Panc1 (cell line): ENCODE data around the gene QRFPR. TPM values are rescaled to one million over a fixed set of nuclear protein-coding genes. Genes with fewer than 3 reads are reported as not detected.
"Not testable (repeated sequence)": the region's sequence is repeated elsewhere in the genome, so short reads cannot be mapped to it uniquely, and the experiment has no call there.

Experiments used
- ATAC-seq: fragments of 200-7000 bp; cut with Tn5 transposase; 2 replicates; pipeline ENCODE4 v1.9.1; 2020; ENCODE audit warnings: mild to moderate bottlenecking, moderate library complexity
- BruUV-seq: library from RNA; stranded (reverse); fragments of 400-500 nt; replicated peaks from 2 replicates; lab custom pipeline; 2021; lab: Mats Ljungman, UMichigan
- CTCF ChIA-PET: fragments of 300-600 bp; sonication (Branson Sonifier 250); formaldehyde crosslinking; loops from one replicate; lab custom pipeline; 2022; ENCODE audit warnings: antibody characterized with exemption; lab: Charles Lee
- POLR2A ChIA-PET: fragments of 300-600 bp; sonication (Branson Sonifier 250); formaldehyde crosslinking; loops from one replicate; lab custom pipeline; 2022; ENCODE audit warnings: antibody characterized with exemption; lab: Charles Lee
- DNase-seq: peaks from one replicate; pipeline ENCODE4 v3.0.0-alpha.2; 2010; ENCODE audit warnings: low read depth, low spot score
- H3K27ac ChIP-seq: 2 replicates; pipeline ENCODE4 v1.5.1; 2011; ENCODE audit warnings: mild to moderate bottlenecking, low read length, inconsistent platforms
- H3K27me3 ChIP-seq: fragments of 200-500 bp; sonication (Bioruptor generic); 2 replicates; pipeline ENCODE4 v1.6.0; 2014; ENCODE audit warnings: low read length, inconsistent platforms; ENCODE audit not compliant: control insufficient read depth, insufficient read depth
- H3K36me3 ChIP-seq: fragments of 200-500 bp; sonication (Bioruptor generic); 2 replicates; pipeline ENCODE4 v1.5.1; 2014; ENCODE audit warnings: inconsistent platforms, mild to moderate bottlenecking, low read length, moderate library complexity; ENCODE audit not compliant: control insufficient read depth, insufficient read depth
- H3K4me1 ChIP-seq: 2 replicates; pipeline ENCODE4 v1.5.1; 2011; ENCODE audit warnings: inconsistent platforms, mild to moderate bottlenecking, low read length, moderate library complexity; ENCODE audit not compliant: control insufficient read depth, insufficient read depth
- H3K4me3 ChIP-seq, 2 experiments: 2 replicates each; pipeline ENCODE4 v1.5.1; 2011 to 2012; ENCODE audit warnings: low read depth in 2 of 2, low read length in 2 of 2, mild to moderate bottlenecking in 2 of 2, inconsistent platforms in 1 of 2, moderate library complexity in 1 of 2
- H3K9me3 ChIP-seq: fragments of 200-500 bp; sonication (Bioruptor generic); 2 replicates; pipeline ENCODE4 v1.5.1; 2014; ENCODE audit warnings: low read depth, mild to moderate bottlenecking, inconsistent platforms, low read length, moderate library complexity; ENCODE audit not compliant: control insufficient read depth, insufficient read depth
- POLR2AphosphoS5 ChIP-seq: IDR thresholded peaks from 2 replicates; pipeline ENCODE4 v1.6.1; 2012; ENCODE audit warnings: mild to moderate bottlenecking, low read depth, low read length, moderate library complexity
- SIN3A ChIP-seq: IDR thresholded peaks from 2 replicates; pipeline ENCODE4 v1.6.1; 2012; ENCODE audit warnings: low read depth, mild to moderate bottlenecking, low read length, moderate library complexity, borderline replicate concordance; ENCODE audit not compliant: insufficient read depth
- TCF7L2 ChIP-seq: IDR thresholded peaks from 2 replicates; pipeline ENCODE4 v1.6.1; 2011; ENCODE audit warnings: mild to moderate bottlenecking, low read depth, low read length, inconsistent platforms
- in situ Hi-C: cut with HindIII; loops from 2 replicates; pipeline ENCODE4 v1.10.0; 2016; ENCODE audit warnings: low sequenced_read_pairs, low pct_unique_long_range_greater_than_20kb
- intact Hi-C: fragments of 100-400 bp; cut with micrococcal nuclease; formaldehyde crosslinking; loops from one replicate; pipeline ENCODE4 v1.10.0; 2022; ENCODE audit not compliant: unreplicated experiment
- total RNA-seq: library from RNA; stranded (reverse); gene quantifications from one replicate; pipeline ENCODE4 v1.2.1, GENCODE V29; 2021; ENCODE audit not compliant: unreplicated experiment
- TF ChIP-seq, protein P1 (sequence below), 2 experiments: IDR thresholded peaks; 2 replicates each; pipeline ENCODE4 v1.6.1; 2011 to 2012; ENCODE audit warnings: low read depth in 2 of 2, control low read depth in 1 of 2, low read length in 1 of 2, mild to moderate bottlenecking in 1 of 2, moderate library complexity in 1 of 2; ENCODE audit not compliant: insufficient read depth in 1 of 2
- TF ChIP-seq, protein P2 (sequence below): fragments of 450-650 bp; IDR thresholded peaks from 2 replicates; pipeline ENCODE4 v1.5.1; 2017; ENCODE audit warnings: mild to moderate bottlenecking

Gene QRFPR
- total RNA-seq, 1 experiment from 2014 or later: not detected

DNA sequence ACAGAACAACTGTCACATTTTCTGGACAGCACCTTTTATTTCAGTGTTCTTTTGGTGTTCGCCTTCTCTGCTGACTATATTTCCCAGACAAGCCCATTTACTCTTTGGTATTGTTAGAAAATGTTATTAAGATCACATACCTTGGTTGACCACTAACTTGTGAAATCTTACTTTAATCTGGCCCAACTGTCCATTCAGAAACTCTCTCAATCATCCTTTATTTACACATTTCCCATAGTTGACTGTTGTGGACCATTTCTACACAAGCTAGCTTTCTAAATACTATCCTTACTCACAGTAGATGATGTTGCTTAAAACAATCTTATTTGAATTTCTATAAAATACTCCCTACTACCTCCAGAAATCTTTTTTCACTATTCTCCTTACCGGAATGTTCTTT is 64.7 kb downstream of the QRFPR start:
- intact Hi-C loops (no loop called here), in situ Hi-C loops (no loop called here)
- no TSS peak for BruUV-seq
- H3K9me3 ChIP-seq: no peaks in the 10 kb centered on the region
- H3K36me3 ChIP-seq: no peaks in the 10 kb centered on the region
- no peak overlapping the region for H3K4me3 ChIP-seq
- ATAC-seq (no peak), DNase-seq (no peak)
- TF ChIP-seq SIN3A: no peak
- no peak for TF ChIP-seq TCF7L2
- TF ChIP-seq, protein P1, sequence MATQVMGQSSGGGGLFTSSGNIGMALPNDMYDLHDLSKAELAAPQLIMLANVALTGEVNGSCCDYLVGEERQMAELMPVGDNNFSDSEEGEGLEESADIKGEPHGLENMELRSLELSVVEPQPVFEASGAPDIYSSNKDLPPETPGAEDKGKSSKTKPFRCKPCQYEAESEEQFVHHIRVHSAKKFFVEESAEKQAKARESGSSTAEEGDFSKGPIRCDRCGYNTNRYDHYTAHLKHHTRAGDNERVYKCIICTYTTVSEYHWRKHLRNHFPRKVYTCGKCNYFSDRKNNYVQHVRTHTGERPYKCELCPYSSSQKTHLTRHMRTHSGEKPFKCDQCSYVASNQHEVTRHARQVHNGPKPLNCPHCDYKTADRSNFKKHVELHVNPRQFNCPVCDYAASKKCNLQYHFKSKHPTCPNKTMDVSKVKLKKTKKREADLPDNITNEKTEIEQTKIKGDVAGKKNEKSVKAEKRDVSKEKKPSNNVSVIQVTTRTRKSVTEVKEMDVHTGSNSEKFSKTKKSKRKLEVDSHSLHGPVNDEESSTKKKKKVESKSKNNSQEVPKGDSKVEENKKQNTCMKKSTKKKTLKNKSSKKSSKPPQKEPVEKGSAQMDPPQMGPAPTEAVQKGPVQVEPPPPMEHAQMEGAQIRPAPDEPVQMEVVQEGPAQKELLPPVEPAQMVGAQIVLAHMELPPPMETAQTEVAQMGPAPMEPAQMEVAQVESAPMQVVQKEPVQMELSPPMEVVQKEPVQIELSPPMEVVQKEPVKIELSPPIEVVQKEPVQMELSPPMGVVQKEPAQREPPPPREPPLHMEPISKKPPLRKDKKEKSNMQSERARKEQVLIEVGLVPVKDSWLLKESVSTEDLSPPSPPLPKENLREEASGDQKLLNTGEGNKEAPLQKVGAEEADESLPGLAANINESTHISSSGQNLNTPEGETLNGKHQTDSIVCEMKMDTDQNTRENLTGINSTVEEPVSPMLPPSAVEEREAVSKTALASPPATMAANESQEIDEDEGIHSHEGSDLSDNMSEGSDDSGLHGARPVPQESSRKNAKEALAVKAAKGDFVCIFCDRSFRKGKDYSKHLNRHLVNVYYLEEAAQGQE (IDR thresholded peaks at IDR 0.05; ENCODE audit: insufficient read depth in 1 of 2, low read depth in 2 of 2, low read length in 1 of 2): no peak
- TF ChIP-seq, protein P2, sequence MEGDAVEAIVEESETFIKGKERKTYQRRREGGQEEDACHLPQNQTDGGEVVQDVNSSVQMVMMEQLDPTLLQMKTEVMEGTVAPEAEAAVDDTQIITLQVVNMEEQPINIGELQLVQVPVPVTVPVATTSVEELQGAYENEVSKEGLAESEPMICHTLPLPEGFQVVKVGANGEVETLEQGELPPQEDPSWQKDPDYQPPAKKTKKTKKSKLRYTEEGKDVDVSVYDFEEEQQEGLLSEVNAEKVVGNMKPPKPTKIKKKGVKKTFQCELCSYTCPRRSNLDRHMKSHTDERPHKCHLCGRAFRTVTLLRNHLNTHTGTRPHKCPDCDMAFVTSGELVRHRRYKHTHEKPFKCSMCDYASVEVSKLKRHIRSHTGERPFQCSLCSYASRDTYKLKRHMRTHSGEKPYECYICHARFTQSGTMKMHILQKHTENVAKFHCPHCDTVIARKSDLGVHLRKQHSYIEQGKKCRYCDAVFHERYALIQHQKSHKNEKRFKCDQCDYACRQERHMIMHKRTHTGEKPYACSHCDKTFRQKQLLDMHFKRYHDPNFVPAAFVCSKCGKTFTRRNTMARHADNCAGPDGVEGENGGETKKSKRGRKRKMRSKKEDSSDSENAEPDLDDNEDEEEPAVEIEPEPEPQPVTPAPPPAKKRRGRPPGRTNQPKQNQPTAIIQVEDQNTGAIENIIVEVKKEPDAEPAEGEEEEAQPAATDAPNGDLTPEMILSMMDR: no peak
- TF ChIP-seq POLR2AphosphoS5: no peak
- H3K27me3 ChIP-seq: no peaks in the 10 kb centered on the region
- POLR2A ChIA-PET: no interaction called here
- H3K4me1 ChIP-seq: no peaks in the 10 kb centered on the region
- H3K27ac ChIP-seq: no peak overlapping the region
- CTCF ChIA-PET: no interaction called here

DNA sequence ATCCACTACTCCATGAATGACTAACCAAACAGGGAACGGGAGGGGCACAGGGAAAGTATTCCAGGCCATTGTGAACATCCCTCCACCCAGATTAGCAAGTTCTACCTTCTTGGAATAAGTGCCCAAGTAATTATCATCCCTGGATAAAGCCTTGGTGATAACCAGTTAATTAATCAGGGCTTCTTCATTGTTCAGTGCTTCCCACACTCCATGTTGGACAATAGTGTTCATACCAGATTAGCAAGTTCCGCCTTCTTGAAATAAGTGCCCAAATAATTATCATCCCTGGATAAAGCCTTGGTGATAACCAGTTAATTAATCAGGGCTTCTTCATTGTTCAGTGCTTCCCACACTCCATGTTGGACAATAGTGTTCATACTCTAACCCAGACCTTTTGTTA is 67.4 kb downstream of the QRFPR start:
- ATAC-seq, BruUV-seq, H3K4me3 ChIP-seq, H3K27me3 ChIP-seq, H3K9me3 ChIP-seq, intact Hi-C loops, POLR2A ChIA-PET, CTCF ChIA-PET, DNase-seq, in situ Hi-C loops, H3K4me1 ChIP-seq, H3K36me3 ChIP-seq, H3K27ac ChIP-seq: not testable (repeated sequence)

DNA sequence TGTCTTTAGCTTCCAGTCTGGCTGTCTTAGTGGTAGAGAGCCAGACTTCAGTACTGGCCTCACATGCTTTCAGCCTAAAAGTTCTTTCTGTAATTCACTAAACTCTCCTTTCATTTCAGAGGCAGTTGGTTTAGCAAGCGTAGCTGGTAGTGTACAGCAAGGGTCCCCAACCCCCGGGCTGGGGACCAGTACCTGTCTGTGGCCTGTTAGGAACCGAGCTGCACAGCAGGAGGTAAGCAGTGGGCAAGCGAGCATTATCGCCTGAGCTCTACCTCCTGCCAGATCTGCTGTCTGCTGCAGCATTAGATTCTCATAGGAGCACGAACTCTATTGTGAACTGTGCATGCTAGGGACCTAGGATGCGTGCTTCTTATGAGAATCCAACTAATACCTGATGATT is 72.0 kb downstream of the QRFPR start:
- ATAC-seq (no peak), DNase-seq (no peak)
- no peaks in the 10 kb centered on the region for H3K36me3 ChIP-seq
- in situ Hi-C loops (no loop called here), intact Hi-C loops (no loop called here)
- TF ChIP-seq, protein P2: no peak
- TF ChIP-seq TCF7L2 (no peak), POLR2AphosphoS5 (no peak)
- no peaks in the 10 kb centered on the region for H3K27me3 ChIP-seq
- no peak overlapping the region for H3K27ac ChIP-seq
- H3K4me3 ChIP-seq: no peak overlapping the region
- H3K4me1 ChIP-seq: no peaks in the 10 kb centered on the region
- H3K9me3 ChIP-seq: no peaks in the 10 kb centered on the region
- ChIA-PET CTCF (no interaction called here), POLR2A (no interaction called here)
- BruUV-seq: no TSS peak
